ENCODE results near the gene SORCS1.

- no peak for TF ChIP-seq ARNT (IDR thresholded peaks at IDR 0.05)
- TF ChIP-seq HDGF (IDR thresholded peaks at IDR 0.05; ENCODE audit: borderline replicate concordance): no peak
- TF ChIP-seq CTBP1 (IDR thresholded peaks at IDR 0.05; ENCODE audit: borderline replicate concordance): no peak
- TF ChIP-seq, protein P1, sequence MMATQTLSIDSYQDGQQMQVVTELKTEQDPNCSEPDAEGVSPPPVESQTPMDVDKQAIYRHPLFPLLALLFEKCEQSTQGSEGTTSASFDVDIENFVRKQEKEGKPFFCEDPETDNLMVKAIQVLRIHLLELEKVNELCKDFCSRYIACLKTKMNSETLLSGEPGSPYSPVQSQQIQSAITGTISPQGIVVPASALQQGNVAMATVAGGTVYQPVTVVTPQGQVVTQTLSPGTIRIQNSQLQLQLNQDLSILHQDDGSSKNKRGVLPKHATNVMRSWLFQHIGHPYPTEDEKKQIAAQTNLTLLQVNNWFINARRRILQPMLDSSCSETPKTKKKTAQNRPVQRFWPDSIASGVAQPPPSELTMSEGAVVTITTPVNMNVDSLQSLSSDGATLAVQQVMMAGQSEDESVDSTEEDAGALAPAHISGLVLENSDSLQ (IDR thresholded peaks at IDR 0.05): no peak
- no peak for TF ChIP-seq FOXM1 (IDR thresholded peaks at IDR 0.05; ENCODE audit: borderline replicate concordance)
- no peak for TF ChIP-seq SUZ12 (IDR thresholded peaks at IDR 0.05)
- no peak for TF ChIP-seq SP1 (IDR thresholded peaks at IDR 0.05)
- no peak for TF ChIP-seq ELF4 (IDR thresholded peaks at IDR 0.05)
- no peak for TF ChIP-seq BHLHE40 (IDR thresholded peaks at IDR 0.05; ENCODE audit: borderline replicate concordance)
- no peak for TF ChIP-seq FOXA1 (IDR thresholded peaks at IDR 0.05)
Measured at GRCh38 chr10:106746868-106747267, 417.6 kb downstream of the SORCS1 start.

All from HEK293T (cell line).